Mesendoderm (in vitro differentiated cells): Measurements from ENCODE around the gene BMP7.
"Not testable (repeated sequence)": the region's sequence is repeated elsewhere in the genome, so short reads cannot be mapped to it uniquely, and the experiment has no call there.

Experiments
- DNase-seq: peaks from one replicate; pipeline ENCODE4 v3.0.0; 2013
- H2AK5ac ChIP-seq: 2 replicates; pipeline ENCODE4 v1.6.1; 2013; ENCODE audit warnings: low read length, inconsistent platforms
- H2BK120ac ChIP-seq: 2 replicates; pipeline ENCODE4 v1.6.1; 2013; ENCODE audit warnings: low read depth, mild to moderate bottlenecking, low read length, moderate library complexity, mixed read lengths
- H2BK15ac ChIP-seq: replicated peaks from 2 replicates; pipeline ENCODE4 v1.6.1; 2013; ENCODE audit warnings: low read depth, mild to moderate bottlenecking, moderate library complexity
- H2BK5ac ChIP-seq: 2 replicates; pipeline ENCODE4 v1.6.1; 2013; ENCODE audit warnings: low read length, inconsistent platforms
- H3K18ac ChIP-seq: 2 replicates; pipeline ENCODE4 v1.6.1; 2013; ENCODE audit warnings: mild to moderate bottlenecking, low read length, mixed read lengths
- H3K23ac ChIP-seq: one replicate; pipeline ENCODE4 v1.6.1; 2013; ENCODE audit warnings: low read length
- H3K27ac ChIP-seq: 2 replicates; pipeline ENCODE4 v1.5.1; 2013; ENCODE audit warnings: low read depth, mild to moderate bottlenecking, inconsistent platforms, low read length, moderate library complexity
- H3K27me3 ChIP-seq: 2 replicates; pipeline ENCODE4 v1.6.1; 2013; ENCODE audit warnings: low read length, control low read depth, mild to moderate bottlenecking, inconsistent platforms; ENCODE audit not compliant: insufficient read depth, poor library complexity
- H3K36me3 ChIP-seq: 2 replicates; pipeline ENCODE4 v1.6.1; 2013; ENCODE audit warnings: low read length, inconsistent platforms; ENCODE audit not compliant: control insufficient read depth, insufficient read depth
- H3K4ac ChIP-seq: one replicate; pipeline ENCODE4 v1.6.1; 2013; ENCODE audit warnings: low read depth, mild to moderate bottlenecking, low read length, moderate library complexity
- H3K4me1 ChIP-seq: 2 replicates; pipeline ENCODE4 v1.6.1; 2013; ENCODE audit warnings: low read depth, low read length, inconsistent platforms; ENCODE audit not compliant: control insufficient read depth
- H3K4me2 ChIP-seq: 2 replicates; pipeline ENCODE4 v1.6.1; 2013; ENCODE audit warnings: low read length
- H3K4me3 ChIP-seq: 2 replicates; pipeline ENCODE4 v1.5.1; 2013; ENCODE audit warnings: mild to moderate bottlenecking, low read length
- H3K56ac ChIP-seq: one replicate; pipeline ENCODE4 v1.6.1; 2013; ENCODE audit warnings: low read length
- H3K79me1 ChIP-seq: 2 replicates; pipeline ENCODE4 v1.6.1; 2013; ENCODE audit warnings: low read length, inconsistent platforms
- H3K79me2 ChIP-seq: 2 replicates; pipeline ENCODE4 v1.6.1; 2013; ENCODE audit warnings: mild to moderate bottlenecking, low read length; ENCODE audit not compliant: control insufficient read depth, insufficient read depth
- H3K9ac ChIP-seq: 2 replicates; pipeline ENCODE4 v1.6.1; 2013; ENCODE audit warnings: low read length, inconsistent platforms
- H4K5ac ChIP-seq: one replicate; pipeline ENCODE4 v1.6.1; 2013; ENCODE audit warnings: low read length
- H4K8ac ChIP-seq: one replicate; pipeline ENCODE4 v1.6.1; 2013; ENCODE audit warnings: low read depth, mild to moderate bottlenecking, control low read depth, low read length, moderate library complexity
- WGBS: extraction: QIAGEN DNeasy Blood & Tissue Kit; methylation state at CpG from one replicate; pipeline ENCODE4 v1.1.7; 2013; ENCODE audit warnings: low lambda C conversion rate, missing lambda C conversion rate; ENCODE audit not compliant: insufficient coverage; ENCODE audit errors: extremely low coverage; 5-methylcytosine and 5-hydroxymethylcytosine counted together

BMP7 gene

GRCh38 chr20:57279548-57279947 lies 13.1 kb upstream of the BMP7 start:
- H3K27me3 ChIP-seq, H2AK5ac ChIP-seq, H3K4me3 ChIP-seq, H3K27ac ChIP-seq, DNase-seq, H3K79me1 ChIP-seq, H2BK5ac ChIP-seq, H3K23ac ChIP-seq, H3K56ac ChIP-seq, H4K5ac ChIP-seq, H3K18ac ChIP-seq, H3K4me2 ChIP-seq, H2BK15ac ChIP-seq, H3K36me3 ChIP-seq, H4K8ac ChIP-seq, H3K4ac ChIP-seq, H2BK120ac ChIP-seq, H3K9ac ChIP-seq, H3K79me2 ChIP-seq, H3K4me1 ChIP-seq: not testable (repeated sequence)
- WGBS, result no CpG with 5 or more reads among the region's 3 CpGs

GRCh38 chr20:57278457-57278856 lies 12.0 kb upstream of the BMP7 start:
- Histone ChIP-seq H2BK15ac (no peak overlapping the region), H4K5ac (no peak overlapping the region), H3K27ac (no peak overlapping the region), H3K36me3 (no peaks in the 10 kb centered on the region), H3K27me3 (no peaks in the 10 kb centered on the region), H3K4me3 (no peak overlapping the region), H2BK5ac (no peak overlapping the region), H3K18ac (no peak overlapping the region), H2AK5ac (no peak overlapping the region), H3K79me2 (no peaks in the 10 kb centered on the region), H3K56ac (no peak overlapping the region), H3K23ac (no peak overlapping the region), H3K9ac (no peak overlapping the region), H3K4me2 (no peak overlapping the region), H4K8ac (no peak overlapping the region), H3K4me1 (no peaks in the 10 kb centered on the region), H3K4ac (no peak overlapping the region), H3K79me1 (no peaks in the 10 kb centered on the region), H2BK120ac (no peak overlapping the region)
- DNase-seq, result no peak
- no CpG with 5 or more reads among the region's 9 CpGs for WGBS

- Histone ChIP-seq H2BK5ac (no peak overlapping the region), H4K5ac (no peak overlapping the region), H3K9ac (no peak overlapping the region), H3K36me3 (no peaks in the 10 kb centered on the region), H3K4me3 (no peak overlapping the region), H3K23ac (no peak overlapping the region), H3K79me1 (no peaks in the 10 kb centered on the region), H2BK120ac (no peak overlapping the region), H4K8ac (no peak overlapping the region), H3K4me2 (no peak overlapping the region), H3K56ac (no peak overlapping the region), H3K18ac (no peak overlapping the region), H3K4ac (no peak overlapping the region), H3K27me3 (no peaks in the 10 kb centered on the region), H3K27ac (no peak overlapping the region), H2BK15ac (no peak overlapping the region), H3K79me2 (no peaks in the 10 kb centered on the region), H3K4me1 (no peaks in the 10 kb centered on the region), H2AK5ac (no peak overlapping the region)
- WGBS, result no CpG with 5 or more reads among the region's 8 CpGs
- no peak for DNase-seq
Measured at GRCh38 chr20:57277398-57278105, 11.1 kb upstream of the BMP7 start.

GRCh38 chr20:57276221-57276620 lies 9.8 kb upstream of the BMP7 start:
- Histone ChIP-seq H3K9ac (no peak overlapping the region), H3K23ac (no peak overlapping the region), H3K18ac (no peak overlapping the region), H3K56ac (no peak overlapping the region), H2BK15ac (no peak overlapping the region), H3K27ac (no peak overlapping the region), H3K36me3 (no peaks in the 10 kb centered on the region), H3K79me2 (no peaks in the 10 kb centered on the region), H2BK5ac (no peak overlapping the region), H3K4me2 (no peak overlapping the region), H4K5ac (no peak overlapping the region), H3K79me1 (no peaks in the 10 kb centered on the region), H3K4ac (no peak overlapping the region), H3K4me3 (no peak overlapping the region), H4K8ac (no peak overlapping the region), H3K4me1 (no peaks in the 10 kb centered on the region), H2AK5ac (no peak overlapping the region), H3K27me3 (no peaks in the 10 kb centered on the region), H2BK120ac (no peak overlapping the region)
- no peak for DNase-seq
- WGBS, result no CpG with 5 or more reads among the region's 5 CpGs

DNA sequence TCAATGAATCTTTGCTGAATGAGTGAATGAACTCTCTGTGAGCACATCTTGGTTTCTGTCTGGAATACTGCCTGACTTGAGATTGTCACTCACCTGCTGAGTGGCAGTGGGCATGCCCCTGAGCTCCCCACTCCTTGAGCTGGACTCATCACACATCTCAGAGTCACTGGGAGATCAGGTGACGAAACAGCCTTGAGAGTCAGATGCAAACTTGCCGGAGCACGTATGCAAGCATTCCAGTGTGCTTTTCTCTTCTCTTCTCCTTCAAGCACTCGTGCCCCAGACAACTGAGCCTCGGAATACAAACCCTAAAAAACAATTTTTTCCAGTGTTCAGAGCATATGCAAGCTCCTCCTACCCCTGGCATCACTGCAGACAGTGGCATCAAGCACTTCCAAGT lies 9.4 kb upstream of the BMP7 start:
- WGBS, result no CpG with 5 or more reads among the region's 5 CpGs
- H4K5ac ChIP-seq, result no peak overlapping the region
- no peaks in the 10 kb centered on the region for H3K79me2 ChIP-seq
- no peak overlapping the region for H3K4me2 ChIP-seq
- no peak overlapping the region for H3K18ac ChIP-seq
- DNase-seq, result no peak
- no peaks in the 10 kb centered on the region for H3K79me1 ChIP-seq
- no peak overlapping the region for H3K56ac ChIP-seq
- H3K4me1 ChIP-seq, result no peaks in the 10 kb centered on the region
- no peak overlapping the region for H2BK5ac ChIP-seq
- no peak overlapping the region for H4K8ac ChIP-seq
- no peak overlapping the region for H2BK120ac ChIP-seq
- no peak overlapping the region for H3K4ac ChIP-seq
- H3K27ac ChIP-seq, result no peak overlapping the region
- H3K23ac ChIP-seq, result no peak overlapping the region
- H3K36me3 ChIP-seq, result no peaks in the 10 kb centered on the region
- no peak overlapping the region for H2BK15ac ChIP-seq
- no peaks in the 10 kb centered on the region for H3K27me3 ChIP-seq
- no peak overlapping the region for H3K9ac ChIP-seq
- no peak overlapping the region for H3K4me3 ChIP-seq
- no peak overlapping the region for H2AK5ac ChIP-seq

GRCh38 chr20:57275334-57275733 lies 8.9 kb upstream of the BMP7 start:
- Histone ChIP-seq H4K5ac (no peak overlapping the region), H3K27me3 (no peaks in the 10 kb centered on the region), H2BK15ac (no peak overlapping the region), H3K4me2 (no peak overlapping the region), H3K79me1 (no peaks in the 10 kb centered on the region), H3K4me3 (no peak overlapping the region), H3K4ac (no peak overlapping the region), H4K8ac (no peak overlapping the region), H3K18ac (no peak overlapping the region), H3K79me2 (no peaks in the 10 kb centered on the region), H3K9ac (no peak overlapping the region), H3K4me1 (no peaks in the 10 kb centered on the region), H3K23ac (no peak overlapping the region), H3K36me3 (no peaks in the 10 kb centered on the region), H2AK5ac (no peak overlapping the region), H2BK120ac (no peak overlapping the region), H3K27ac (no peak overlapping the region), H3K56ac (no peak overlapping the region), H2BK5ac (no peak overlapping the region)
- DNase-seq, result no peak
- WGBS, result no CpG with 5 or more reads among the region's 3 CpGs
